ENCODE measurements around the gene DDX27. TPM values are rescaled to one million over a fixed set of nuclear protein-coding genes. Genes with fewer than 3 reads are reported as not detected.

The DDX27 gene
- total and polyA plus RNA-seq, 2 of the 8 experiments (the other 6 are each of a cell fraction or from before 2014, with no cell fraction given), result 42.7 to 51.0 TPM

DNA sequence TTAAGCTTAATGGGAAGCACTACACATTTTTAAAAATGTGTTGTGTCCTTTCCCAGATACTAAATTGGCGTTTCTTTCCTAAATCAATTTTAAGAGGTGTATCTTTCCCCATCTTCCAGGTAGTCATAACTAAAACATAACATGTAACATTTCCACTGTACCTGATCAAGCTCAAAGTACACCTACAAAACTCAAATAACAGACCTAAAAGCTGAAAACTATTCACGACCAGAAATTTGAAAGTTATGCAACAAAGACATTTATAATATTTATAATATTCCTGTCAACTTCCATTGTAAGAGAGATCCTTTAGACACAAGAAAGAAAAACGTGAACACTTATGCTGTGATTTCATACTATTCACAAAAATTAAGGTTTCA lies 34.5 kb upstream of the DDX27 start:
- Histone ChIP-seq H3K14ac (ENCODE audit: insufficient read length) (no peak overlapping the region), H2BK20ac (ENCODE audit: low read length) (no peak overlapping the region)
- no peak for DNase-seq (ENCODE audit: low read depth in 1 of 2, low spot score in 2 of 2)

More for the DNA sequence above, 34.5 kb upstream of the DDX27 start:
- Histone ChIP-seq H3K36me3 (ENCODE audit: control insufficient read depth in 2 of 4, insufficient read depth in 4 of 4, low read length in 3 of 4) (no peaks in the 10 kb centered on the region; a peak in 1 of 8 replicates), H2AFZ (ENCODE audit: low read length) (no peak overlapping the region), H3K18ac (ENCODE audit: extremely low read depth, low read length) (no peak overlapping the region), H3K27ac (ENCODE audit: low read depth, low read length) (no peak overlapping the region), H3K4me2 (ENCODE audit: insufficient read depth in 1 of 2, low read depth in 2 of 2, low read length in 2 of 2) (no peak overlapping the region), H3K4me3 (ENCODE audit: extremely low read depth in 1 of 4, insufficient read depth in 2 of 4, low read depth in 3 of 4, low read length in 4 of 4) (no peak overlapping the region), H2BK12ac (ENCODE audit: low read depth, low read length) (no peak overlapping the region), H2AK5ac (ENCODE audit: low read depth, low read length) (no peak overlapping the region), H3K4me1 (replicated peaks in 1 of 4; ENCODE audit: control insufficient read depth in 3 of 4, insufficient read depth in 4 of 4, low read length in 3 of 4) (peaks cover 0 to 4% (median 0%) of the 10 kb centered on the region in 4 experiments; a peak in 2 of 7 replicates), H3K27me3 (replicated peaks in 1 of 4; ENCODE audit: control insufficient read depth in 3 of 4, extremely low read depth in 1 of 4, insufficient read depth in 3 of 4, low read length in 3 of 4) (no peaks in the 10 kb centered on the region), H3K9ac (replicated peaks in 1 of 4; ENCODE audit: extremely low read depth in 1 of 4, low read depth in 3 of 4, low read length in 3 of 4) (no peak overlapping the region), H3K23ac (ENCODE audit: insufficient read length) (no peak overlapping the region), H2BK120ac (replicated peaks; ENCODE audit: low read depth, low read length) (no peak overlapping the region), H4K5ac (ENCODE audit: insufficient read length, low read depth, low read length) (no peak overlapping the region), H4K91ac (replicated peaks; ENCODE audit: insufficient read length, low read length) (no peak overlapping the region), H3K56ac (replicated peaks; ENCODE audit: insufficient read length, low read depth, low read length) (no peak overlapping the region), H4K8ac (ENCODE audit: extremely low read depth, insufficient read depth, low read length) (no peak overlapping the region), H3K23me2 (ENCODE audit: low read depth, low read length) (peaks cover 8% of the 10 kb centered on the region), H3K9me3 (ENCODE audit: insufficient read depth in 2 of 2, low read depth in 1 of 2, low read length in 1 of 2) (no peaks in the 10 kb centered on the region), H2BK5ac (ENCODE audit: low read depth, low read length) (no peak overlapping the region), H4K20me1 (replicated peaks in 1 of 2; ENCODE audit: control insufficient read depth in 1 of 2, insufficient read depth in 2 of 2, low read length in 2 of 2) (peaks cover 10 to 18% of the 10 kb centered on the region in 2 experiments), H3K79me2 (ENCODE audit: control insufficient read depth in 1 of 2, insufficient read depth in 2 of 2, low read length in 2 of 2) (peaks cover 29 to 78% of the 10 kb centered on the region in 2 experiments), H2BK15ac (ENCODE audit: low read length) (no peak overlapping the region), H3K4ac (replicated peaks; ENCODE audit: insufficient read length, low read depth, low read length) (no peak overlapping the region), H3K79me1 (ENCODE audit: low read depth, low read length) (peaks cover 4% of the 10 kb centered on the region)
- 90% methylated on average over 3 of the region's 3 CpGs; no CpG with 5 or more reads in 1 of the 2 experiments for WGBS, 2 experiments (ENCODE audit: extremely low coverage in 1 of 2, insufficient coverage in 1 of 2, insufficient read length in 1 of 2, insufficient replicate concordance in 2 of 2, low coverage in 1 of 2, low lambda C conversion rate in 2 of 2, missing lambda C conversion rate in 1 of 2)
- TF ChIP-seq KDM5A (IDR thresholded peaks at IDR 0.05; ENCODE audit: low read length) (no peak), MAFK (IDR thresholded peaks at IDR 0.05; ENCODE audit: low read depth, low read length) (no peak), RNF2 (IDR thresholded peaks at IDR 0.05; ENCODE audit: borderline replicate concordance, low read depth, low read length, missing control alignments, poor library complexity, severe bottlenecking) (no peak), CTBP2 (IDR thresholded peaks at IDR 0.05; ENCODE audit: borderline replicate concordance, insufficient read depth, insufficient read length, low read length) (no peak), CBX8 (IDR thresholded peaks at IDR 0.05; ENCODE audit: borderline replicate concordance, low read depth, low read length) (no peak)
- FAIRE-seq, result no peak
- CTCF ChIA-PET (ENCODE audit: partially characterized antibody), result interaction anchor here (1.1 to 3.0 kb wide), 3 partner anchors 21 to 52 kb away, joined by 3 to 11 read pairs (median 5); no protein-coding TSS in a partner anchor
- POLR2A ChIA-PET (ENCODE audit: partially characterized antibody), result interaction anchor here (0.8 to 1.1 kb wide), 4 partner anchors 11 to 138 kb away, joined by 3 to 5 read pairs (median 4); no protein-coding TSS in a partner anchor

Measured in H1 (cell line).